ENCODE measurements around the gene TMOD3.
"Not testable (repeated sequence)": the region's sequence is repeated elsewhere in the genome, so short reads cannot be mapped to it uniquely, and the experiment has no call there.

TMOD3 gene

DNA sequence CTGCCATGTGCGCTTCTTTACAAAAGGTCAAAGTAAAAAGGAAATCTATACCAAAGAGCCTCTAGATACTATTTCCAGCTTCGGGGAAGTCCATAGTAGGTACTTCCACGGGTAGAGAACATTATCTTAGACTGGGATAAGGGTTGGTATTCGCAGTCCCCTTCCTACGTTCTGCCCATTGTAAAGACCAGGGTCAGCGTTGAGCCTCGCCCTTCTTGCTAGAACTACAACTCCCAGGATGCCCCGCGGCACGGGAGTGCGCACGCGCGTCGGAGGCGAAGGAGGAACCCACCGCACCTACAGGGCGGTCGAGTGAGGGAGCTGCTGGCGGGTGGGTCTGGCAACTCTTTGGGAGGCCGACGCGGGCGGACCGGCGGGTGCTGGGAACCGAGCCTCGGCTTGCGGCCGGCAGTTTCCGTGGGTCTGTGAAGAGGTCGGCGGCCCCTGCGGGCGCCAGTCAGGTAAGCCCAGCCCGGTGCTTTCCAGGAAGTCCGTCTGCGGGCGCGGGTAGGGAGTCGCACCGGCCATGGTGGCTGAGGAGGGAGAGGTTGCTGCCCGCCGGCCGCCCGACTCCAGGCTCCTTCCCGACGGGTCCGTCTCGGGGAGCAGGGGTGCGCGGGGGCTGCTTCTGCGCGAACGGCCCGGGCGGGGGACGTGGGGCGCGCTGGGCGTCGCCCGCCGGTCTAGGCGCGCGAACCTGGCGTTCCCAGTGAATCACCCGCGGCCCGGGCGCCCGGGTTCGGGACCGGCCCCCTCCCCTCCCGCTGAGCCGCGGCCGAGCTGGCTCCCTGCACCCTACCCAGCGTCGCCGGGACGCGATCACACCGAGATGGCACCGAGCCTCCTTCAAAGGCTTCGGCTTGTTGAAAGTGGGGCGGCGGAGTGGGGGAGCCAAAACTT is at the start of gene TMOD3:
TMOD3 (plus strand) TSS at position 278 of the 900 bp plus-strand sequence. CDS start 33,232 bp downstream, outside the sequence.
- peak; percentile 98 for DNase-seq

DNA sequence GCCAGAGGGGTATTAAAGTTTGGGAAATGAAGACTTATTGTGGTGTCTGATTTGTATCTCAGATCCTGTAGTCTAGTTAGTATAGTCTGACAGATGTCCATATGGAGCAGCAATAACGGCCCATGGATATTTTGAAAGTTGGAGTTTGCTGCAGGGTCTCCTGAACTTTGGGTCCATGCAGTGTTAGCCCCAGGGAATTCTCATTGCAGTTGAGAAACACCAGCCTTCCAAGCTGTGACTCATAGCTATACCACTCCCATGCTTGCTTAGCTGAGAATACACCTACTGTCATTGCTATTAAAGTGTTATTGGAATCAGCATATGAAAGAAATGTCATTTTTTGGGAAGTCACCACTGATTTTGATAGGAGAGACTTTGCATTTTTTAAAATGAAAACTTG is 48.8 kb upstream of the TMOD3 start:
- no peak for DNase-seq

DNA sequence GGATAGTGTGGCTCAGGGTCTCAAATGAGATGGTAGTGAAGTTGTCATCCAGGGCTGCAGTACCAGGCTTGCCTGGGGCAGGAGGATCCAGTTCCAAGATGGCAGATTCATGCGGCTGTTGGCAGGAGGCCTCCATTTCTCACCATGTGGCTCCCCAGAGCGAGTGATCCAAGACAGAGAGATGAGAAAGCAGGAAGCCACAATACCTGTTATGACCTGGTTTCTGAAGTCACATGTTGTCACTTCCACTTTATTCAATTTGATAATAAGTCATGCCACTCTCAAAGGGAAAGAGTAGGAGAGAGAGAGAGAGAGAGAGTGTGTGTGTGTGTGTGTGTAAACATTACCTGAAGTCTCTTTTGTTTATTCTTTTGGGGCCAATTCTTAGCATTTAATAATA is 47.9 kb upstream of the TMOD3 start:
- DNase-seq, result no peak

DNA sequence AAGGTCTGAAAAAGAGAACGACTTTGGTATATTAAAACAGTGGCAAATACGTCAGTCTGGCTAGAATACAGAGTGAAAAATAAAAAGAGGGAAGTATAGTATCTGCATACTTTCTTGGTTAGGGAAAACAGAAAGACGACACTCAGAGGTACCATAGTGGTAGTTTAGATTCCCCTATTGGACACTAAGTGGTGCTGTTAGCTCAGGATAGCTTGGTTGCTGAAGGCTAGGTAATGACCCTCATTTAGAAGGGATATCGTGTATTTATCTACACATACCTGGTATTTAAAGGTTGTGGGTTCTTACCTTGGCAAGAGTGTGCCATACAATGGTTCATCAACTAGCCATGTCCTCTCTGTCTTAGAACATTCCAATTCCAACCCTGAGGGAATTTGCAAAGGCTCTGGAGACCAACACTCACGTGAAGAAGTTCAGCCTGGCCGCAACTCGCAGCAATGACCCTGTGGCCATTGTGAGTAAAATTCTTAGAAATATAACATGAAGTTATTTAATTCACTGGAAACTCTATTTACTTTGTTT is 47.0 kb upstream of the TMOD3 start:
- no peak for DNase-seq

DNA sequence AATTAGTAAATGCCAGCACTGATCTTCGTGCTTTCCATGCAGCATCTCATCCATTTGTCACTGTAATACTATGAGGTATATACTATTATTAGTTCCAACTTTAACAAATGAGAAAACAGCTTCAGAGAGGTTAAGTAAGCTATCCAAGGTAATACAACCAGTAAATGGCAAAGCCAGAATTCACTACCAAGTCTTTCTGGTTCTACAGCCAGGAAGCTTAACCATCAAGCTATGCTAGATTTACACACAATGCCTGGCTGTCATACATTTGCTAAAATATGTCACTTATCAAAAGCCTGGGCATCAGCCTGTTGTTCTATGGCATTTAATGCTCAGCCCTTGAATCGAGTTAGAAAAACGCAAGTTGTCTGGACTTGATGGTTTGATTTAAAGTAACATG is 45.5 kb upstream of the TMOD3 start:
- DNase-seq, result no peak

DNA sequence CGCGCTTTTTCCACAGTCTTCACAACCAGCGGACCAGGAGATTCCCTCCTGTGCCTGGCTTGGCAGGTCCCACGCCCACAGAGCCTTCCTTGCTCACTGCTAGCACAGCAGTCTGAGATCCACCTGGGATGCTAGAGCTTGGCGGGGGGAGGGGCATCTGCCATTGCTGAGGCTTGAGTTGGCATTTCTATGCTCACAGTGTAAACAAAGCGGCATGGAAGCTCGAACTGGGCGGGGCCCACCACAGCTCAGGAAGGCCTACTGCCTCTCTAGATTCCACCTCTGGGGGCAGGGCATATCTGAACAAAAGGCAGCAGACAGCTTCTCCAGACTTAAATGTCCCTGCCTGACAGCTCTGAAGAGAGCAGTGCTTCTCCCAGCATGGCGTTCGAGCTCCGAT is 42.3 kb upstream of the TMOD3 start:
- DNase-seq, result not testable (repeated sequence)

DNA sequence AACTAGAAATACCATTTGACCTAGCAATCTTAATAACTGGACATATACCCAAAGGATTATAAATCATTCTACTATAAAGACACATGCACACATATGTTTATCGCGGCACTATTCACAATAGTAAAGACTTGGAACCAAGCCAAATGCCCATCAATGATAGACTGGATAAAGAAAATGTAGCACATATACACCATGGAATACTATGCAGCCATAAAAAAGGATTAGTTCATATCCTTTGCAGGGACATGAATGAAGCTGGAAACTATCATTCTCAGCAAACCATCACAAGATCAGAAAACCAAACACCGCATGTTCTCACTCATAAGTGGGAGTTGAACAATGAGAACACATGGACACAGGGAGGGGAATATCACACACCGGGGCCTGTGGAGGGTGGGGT is 37.0 kb upstream of the TMOD3 start:
- DNase-seq, result not testable (repeated sequence)

DNA sequence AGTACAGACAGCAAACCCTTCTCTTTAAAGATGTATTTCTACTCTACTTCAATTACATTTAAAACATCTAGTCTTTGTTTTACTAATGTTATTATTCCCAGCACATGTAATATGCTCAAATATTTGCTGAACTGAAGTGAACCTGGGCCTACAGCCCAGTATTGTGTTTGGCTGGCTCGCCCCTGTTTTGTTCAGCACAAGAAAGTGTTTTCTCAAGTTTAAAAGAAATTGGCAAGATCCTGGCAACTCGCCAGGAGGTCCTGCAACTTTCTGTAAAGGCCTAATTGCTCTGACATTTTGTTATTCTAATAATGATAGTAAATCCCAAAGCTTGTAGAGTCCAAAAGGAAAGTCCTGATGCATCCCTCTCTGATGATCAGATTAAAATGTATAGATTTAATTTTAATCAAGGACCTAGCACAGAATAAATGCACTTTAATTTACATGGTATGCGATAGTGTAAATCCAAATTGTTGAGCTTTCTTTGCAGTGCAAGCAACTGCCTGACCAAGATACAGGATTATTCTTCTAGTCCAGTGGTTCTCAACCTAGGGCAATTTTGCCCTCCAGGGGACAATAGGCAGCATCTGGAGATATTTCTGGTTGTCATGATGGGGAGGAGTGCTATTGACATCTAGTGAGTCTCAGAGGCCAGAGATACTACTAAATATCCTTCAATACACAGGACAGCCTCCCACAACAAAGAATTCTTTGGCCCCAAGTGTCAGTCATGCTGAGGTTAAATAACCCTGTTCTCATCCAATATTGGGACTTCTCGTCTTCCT is 35.7 kb upstream of the TMOD3 start:
- DNase-seq, result no peak

DNA sequence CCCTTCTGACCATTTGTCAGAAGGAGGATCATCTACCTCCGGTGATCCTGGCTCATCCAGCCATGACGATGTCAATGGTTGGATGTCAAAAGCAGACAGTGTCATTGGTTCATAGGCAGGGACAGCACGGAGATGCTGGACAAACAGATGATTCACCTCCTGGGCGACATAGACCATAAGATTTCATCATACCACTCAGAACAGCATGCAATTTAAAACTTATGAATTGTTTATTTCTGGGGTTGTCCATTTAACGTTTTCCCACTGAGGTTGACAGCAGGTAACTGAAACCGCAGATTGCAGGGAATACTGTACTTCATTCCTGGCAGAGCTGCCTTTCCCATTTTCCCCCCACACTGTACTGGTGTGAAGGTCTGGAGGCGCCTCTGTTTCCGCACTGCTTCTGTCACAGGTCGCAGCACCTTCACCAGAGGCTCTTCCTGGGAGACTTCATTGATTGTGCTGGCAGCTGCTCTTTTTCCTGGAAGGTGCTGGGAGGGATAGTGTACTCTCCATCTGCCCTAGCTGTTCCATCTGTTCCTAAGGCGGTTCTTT is 32.5 kb upstream of the TMOD3 start:
- DNase-seq, result no peak

DNA sequence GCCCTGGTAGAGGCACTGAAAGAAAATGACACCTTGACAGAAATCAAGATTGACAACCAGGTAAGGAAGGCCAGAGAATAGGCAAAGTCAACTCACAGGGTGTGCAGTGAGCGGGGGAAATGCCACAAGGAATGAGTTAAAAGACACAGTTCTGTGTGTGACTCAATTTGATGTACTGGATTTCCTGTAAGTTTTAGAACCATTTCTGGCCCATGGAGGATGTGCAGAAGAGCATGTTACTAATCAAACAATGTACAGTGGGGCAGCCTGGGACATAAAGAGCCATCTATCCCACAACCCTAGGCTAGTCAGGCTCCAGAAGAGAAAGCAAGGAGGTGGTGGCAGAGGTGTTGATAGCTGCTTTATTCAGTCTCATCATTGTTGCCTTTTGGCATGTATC is 31.2 kb upstream of the TMOD3 start:
- DNase-seq, result no peak

DNA sequence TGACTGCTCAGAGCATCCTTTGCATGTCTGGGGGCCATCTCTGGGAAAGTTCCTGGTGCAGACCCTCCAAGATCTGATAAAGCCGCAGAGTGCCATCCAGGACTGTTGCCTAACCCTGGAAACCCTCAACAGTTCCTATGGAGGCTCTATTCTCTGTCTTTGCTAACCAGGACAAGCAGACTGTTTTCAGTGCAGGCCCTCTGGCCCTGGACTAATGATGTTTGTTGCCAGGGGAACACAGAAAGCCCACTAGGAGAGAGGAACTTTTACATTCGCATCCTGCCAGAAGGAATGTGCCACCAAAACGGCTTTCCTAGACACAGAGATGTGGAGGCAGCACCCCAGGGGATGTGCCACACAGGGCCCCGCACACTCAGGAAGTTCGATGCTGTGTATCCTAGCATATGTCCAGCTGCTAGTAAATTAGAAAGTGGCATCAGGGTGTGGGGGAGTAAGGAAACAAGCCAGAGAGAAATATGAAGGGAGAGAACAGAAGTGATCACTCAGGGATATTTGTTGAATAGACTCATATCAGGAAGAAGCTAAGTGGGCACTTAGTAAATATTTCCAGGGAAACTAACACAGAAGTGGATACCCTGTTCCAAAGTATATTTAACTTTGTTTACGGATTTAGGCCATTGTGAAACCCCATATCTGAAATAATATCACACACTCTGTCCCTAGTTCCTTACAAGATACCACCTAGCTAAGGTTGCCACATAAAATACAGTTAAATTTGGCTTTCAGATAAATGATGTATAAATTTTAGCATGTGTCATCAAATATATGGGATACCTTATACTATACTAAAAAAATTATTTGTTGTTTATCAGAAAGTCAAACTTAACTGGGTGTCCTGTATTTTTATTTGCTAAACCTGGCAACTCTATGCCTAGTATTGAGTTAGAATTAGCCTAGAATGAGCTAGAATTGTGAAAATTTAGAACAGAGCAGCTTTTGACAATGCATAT is 29.9 kb upstream of the TMOD3 start:
- no peak for DNase-seq

DNA sequence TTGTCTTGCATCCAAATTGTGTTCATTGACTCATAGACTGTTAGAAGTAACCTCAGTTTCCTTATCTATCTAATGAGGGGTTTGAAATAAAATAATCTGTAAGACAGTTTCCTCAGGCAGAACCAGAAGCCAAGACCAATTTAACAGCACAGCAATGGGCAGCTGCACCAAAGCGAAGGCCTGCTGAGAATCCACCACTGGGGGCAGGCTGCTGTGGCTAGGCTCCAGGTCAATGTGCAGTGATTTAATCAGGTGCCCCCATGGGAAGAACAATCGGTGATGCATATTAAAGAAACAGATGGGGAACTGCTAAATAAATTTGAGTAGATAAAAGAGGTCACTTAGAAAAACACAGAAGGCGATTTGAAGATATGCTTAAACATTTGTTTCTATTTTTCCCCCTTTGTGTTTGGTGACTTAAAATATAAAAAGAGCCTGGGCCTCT is 28.0 kb upstream of the TMOD3 start:
- no peak for DNase-seq

DNA sequence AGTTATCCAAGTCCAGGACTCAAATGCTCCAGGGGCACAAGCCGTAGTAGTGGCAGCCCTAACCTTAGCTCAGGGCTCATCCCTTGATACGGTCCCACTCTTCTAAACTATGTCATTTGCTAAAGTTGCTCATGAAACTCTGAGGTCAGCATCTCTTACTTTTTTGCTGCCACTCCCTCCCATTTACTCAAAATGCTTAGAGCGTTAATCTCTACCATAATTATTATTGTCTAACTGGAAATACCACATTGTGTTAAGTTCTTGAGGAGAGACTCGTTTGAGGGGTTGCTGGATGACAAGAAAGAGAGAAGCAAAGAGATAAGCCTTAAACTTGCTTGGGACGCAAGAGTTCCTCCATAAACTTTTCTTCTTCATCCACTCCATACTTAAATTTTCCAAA is 26.9 kb upstream of the TMOD3 start:
- no peak for DNase-seq

DNA sequence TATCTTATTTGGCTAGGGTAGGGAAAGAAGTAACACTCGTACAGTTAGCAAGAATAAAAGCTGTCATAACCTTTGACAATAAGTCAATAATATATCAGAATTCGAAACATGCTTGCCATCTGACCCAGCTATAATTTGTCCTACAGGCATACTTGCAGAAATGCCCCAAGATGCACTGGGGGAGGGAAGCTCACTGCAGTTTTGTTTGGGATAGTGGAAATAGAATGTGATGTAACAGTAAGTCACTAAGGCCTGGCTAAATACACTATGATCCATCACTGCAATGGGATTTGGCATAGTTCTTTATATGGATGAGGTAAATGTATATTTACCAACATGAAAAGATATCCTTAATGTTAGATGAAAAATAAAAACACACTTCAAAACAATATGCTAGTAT is 25.5 kb upstream of the TMOD3 start:
- DNase-seq, result no peak

DNA sequence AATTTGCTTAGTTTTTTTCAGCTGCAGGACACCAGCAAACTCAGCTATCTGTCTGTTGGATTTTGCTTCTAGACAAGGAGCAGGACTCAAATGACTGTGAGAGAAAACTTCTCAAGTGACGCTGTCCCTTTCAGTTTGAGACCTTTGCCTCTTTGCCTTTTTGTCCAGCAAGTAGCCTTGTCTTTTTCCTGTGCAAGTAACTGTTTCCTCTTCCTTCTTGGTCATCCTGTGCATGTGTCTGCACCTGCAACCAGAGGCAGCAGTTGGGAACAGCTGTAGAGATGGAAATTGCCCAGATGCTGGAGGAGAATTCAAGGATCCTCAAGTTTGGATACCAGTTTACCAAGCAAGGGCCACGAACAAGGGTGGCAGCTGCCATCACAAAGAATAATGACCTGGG is 23.3 kb upstream of the TMOD3 start:
- DNase-seq, result no peak

DNA sequence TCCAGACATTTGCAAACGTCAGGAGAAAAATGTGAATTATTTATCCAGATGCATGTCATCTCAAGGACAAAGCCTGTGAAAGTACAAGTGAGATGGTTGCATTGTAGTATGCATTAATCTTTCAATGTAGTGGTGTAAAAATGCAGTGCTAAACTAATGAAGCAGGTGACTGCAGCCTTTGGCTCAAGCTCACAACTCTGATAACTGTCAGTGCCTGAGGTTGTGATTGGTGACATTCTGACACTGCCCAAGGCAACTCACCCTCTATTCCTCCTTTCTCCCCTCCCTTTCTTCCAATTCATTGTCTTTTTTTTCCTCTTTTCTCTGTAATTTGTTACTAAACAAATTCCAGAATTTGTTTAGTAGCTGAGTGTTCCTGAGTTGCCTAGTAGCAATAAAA is 20.0 kb upstream of the TMOD3 start:
- DNase-seq, result no peak

DNA sequence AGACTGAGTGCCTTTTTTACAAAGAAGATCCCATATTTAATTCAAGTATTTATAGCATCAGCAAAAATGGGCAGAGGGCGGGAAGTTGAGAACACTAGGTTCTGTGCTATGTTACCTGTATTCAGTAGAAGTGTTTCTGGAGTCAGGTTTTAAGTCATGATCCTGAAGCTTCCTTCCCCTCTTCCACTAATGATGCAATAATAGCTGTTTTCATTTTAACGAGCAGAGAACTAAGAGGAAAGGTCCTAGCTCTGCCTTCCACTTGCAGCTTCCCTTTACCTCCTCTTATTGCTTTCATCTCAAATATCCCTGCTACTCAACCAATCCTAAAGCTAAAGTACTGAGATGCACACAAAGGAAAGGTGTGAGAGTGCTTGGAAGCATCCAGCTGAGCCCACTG is 16.9 kb upstream of the TMOD3 start:
- DNase-seq, result no peak

DNA sequence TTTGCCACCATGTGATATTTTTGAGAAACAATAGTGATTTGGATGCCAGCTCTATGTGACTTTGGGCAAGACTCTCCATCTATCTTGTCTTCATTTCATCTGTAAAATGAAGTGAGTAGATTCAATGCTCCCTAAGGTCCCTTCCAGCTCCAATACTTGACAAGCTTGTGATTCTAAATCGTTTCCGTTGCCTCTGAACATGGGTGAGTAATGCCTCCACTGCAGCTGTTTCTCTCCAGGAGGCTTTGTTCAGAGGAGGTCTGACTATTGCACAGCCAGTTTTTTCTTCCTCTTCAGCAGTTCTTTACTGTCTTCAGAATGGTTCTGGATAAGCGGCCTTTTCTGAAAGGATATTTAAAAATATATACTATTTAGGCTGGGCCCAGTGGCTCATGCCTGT is 14.8 kb upstream of the TMOD3 start:
- DNase-seq, result no peak

DNA sequence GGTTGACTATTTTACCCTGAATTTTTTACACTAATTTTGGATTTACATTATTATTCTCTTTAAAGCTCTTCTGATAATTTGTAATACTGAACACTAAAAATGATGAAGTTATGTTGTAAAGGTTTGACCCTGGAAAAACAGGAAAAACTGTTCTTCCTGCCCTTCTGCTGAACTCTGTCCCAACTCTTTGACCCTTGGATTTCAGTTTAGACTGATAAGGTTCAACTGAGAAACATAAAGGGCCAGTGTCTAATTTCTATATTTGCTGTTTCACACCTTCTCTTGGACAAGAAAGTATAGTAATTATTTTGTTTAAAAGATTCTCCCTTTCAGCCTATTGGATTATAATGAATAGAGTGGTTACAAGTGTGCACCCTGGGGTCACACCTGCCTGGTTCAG is 12.8 kb upstream of the TMOD3 start:
- no peak for DNase-seq

DNA sequence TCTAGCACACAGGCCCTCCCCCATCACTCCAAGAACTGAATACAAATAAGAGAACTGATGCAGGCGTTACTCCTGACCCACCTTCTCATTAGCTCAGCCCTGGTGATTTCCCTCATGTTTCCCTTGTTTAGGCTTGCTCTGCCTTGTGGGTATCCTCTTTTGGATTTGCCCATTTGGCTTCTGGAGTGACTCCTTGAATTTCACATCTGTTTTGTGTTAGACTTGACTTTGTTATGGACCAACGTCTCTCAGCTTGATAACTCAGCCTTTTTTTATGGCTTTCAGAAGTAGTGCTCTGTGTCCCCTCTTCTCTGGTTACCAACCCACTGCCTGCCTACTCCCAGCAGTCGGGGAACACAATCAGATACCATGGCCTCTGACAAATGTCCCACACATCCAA is 11.3 kb upstream of the TMOD3 start:
- DNase-seq, result no peak

DNA sequence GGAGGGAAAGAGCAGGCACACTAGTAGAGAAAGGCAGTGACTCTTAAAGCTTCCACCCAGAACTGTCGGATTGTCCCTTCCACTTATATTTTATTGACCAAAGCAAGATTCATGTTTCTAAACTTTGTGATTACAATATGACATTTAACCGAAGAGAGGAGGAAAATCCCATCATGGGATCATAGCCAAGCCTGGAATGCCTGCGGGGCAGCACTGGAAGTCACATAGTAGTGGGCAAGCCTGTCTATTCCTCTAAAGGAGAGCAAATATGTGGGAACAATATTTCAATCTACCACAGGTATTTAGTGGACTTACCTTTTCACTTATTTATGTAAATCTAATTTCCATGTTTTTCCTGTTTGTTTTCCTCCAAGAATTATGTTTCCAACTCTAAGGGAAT is 3.8 kb upstream of the TMOD3 start:
- DNase-seq, result no peak
